AML-193 (cell line): ENCODE data around the gene ACTBL2.

Experiments
- DNase-seq, 2 experiments: peaks; one replicate each; lab custom pipeline; 2025; lab: John Stamatoyannopoulos, UW

ACTBL2 gene

DNA sequence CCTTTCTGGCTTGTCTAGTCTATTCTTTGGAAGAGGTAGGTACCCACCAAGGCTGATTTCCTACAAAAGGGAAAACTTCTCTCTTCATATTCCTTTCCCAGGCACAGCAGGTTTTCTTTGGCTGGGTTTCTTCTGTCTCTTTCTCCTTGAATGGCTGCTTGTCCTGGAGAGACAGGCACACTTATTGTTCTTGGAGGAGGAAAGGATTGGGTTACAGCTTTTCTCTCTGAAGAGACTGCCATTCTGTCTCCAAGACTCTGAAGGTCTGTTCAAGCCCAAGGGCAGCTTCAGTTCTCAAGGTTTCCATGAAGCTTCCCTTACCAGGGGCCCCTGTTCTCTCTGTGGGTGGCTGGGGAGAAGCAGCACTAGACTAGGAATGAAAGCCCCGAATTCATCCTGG lies 33.9 kb downstream of the ACTBL2 start:
- no peak for DNase-seq

DNA sequence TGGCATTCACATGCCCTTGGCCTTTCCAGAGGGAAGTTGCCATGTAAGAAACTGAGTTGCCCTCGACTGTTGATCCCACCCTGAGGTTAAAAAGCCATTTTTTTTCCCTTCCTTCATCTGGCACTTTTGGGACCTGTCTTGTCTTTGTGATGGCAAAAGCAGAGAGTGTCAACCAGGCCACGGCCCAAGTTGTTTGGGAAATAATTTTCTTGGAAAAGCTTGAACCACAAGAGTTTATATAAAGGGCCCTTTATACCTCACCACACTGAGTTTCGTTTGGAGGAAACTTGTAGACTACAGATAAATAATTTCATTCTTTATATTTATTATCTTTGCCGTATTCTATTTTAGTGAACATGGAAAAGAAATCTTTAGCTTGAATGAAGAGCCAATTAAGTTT lies 34.3 kb downstream of the ACTBL2 start:
- no peak for DNase-seq

DNA sequence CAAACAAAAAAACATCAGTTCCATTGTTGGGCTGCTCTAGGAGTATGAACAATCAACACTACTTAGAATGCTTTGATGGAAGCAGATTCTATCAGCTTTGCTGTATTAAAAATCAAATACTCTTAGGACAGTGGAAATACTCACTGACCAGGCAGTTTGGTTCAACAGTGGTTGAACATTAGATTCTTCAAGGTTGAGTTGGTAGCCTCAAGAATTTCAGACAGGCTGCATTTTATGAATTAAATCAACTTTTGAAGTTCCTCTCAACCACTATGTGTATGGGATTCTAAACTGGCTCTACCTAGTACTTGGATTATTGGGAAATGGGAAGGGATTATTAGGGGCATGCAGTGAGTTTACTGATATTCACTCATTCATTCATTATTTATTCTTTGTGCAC lies 35.0 kb downstream of the ACTBL2 start:
- no peak for DNase-seq

DNA sequence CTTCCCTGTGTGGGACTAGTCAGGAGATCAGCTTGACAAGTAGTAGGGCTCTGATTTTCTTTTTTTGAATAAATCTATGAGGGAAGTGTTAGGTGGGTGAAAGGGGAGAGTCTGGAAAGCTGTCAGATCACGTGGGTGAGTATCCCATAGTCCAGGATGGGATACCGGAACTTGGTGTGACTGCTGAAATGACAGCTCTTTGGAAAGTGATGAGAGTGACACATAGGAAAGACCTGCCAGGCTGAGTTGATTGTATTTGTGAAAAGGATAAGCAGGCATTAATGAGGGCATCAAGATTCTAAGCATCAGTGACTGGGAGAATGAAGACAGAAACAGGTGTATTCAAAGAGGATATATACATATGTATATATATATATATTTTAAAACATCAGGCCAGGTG lies 35.6 kb downstream of the ACTBL2 start:
- no peak for DNase-seq

DNA sequence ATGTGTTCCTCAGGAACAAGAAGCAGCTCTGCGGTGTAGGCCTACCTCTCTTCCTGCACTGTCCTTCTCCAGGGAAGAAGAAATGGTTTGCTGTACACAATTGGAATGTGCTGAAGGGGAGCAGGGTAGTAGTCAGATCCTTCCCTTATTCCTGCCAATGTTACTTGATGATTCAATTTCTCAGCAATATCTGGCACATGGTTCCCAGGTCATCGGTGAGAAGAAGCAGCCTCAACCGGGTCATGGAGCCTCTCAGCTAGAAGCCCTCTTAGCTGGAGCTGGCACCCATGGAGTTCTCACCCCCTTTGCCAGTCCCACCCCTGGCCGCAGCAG lies 36.9 kb downstream of the ACTBL2 start:
- DNase-seq: no peak

DNA sequence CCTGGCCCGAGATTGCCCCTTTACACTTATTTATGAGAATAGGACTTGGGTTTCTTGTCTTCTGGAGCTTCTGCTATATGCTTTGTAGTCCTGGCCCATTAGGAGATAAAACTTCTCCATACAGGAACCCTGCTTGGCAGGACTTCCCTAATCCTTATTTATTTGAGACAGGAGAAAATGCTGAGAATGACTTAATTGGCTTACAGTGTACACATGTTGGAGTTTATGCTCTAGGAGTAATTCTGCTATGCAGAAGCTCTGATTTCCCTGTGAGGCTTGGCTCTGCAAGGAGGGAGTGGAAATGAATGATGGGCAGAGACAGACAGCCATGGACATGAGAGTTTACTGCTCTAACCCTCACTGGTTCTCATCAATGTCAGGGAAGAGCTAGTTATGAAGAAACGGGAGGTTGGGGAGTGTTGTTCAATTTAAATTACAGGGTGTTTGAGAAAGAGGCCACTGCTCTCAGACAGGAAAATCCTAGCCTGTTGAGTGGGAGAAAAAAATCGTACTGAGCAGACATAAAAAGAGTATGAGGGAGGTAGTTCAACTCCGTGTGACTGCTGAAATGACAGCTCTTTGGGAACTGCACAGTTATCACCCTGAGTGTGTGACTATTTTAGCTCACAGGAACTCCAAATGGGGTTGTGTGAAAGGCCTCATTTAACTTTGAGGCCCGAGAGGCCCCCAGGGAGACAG lies 37.5 kb downstream of the ACTBL2 start:
- no peak for DNase-seq

DNA sequence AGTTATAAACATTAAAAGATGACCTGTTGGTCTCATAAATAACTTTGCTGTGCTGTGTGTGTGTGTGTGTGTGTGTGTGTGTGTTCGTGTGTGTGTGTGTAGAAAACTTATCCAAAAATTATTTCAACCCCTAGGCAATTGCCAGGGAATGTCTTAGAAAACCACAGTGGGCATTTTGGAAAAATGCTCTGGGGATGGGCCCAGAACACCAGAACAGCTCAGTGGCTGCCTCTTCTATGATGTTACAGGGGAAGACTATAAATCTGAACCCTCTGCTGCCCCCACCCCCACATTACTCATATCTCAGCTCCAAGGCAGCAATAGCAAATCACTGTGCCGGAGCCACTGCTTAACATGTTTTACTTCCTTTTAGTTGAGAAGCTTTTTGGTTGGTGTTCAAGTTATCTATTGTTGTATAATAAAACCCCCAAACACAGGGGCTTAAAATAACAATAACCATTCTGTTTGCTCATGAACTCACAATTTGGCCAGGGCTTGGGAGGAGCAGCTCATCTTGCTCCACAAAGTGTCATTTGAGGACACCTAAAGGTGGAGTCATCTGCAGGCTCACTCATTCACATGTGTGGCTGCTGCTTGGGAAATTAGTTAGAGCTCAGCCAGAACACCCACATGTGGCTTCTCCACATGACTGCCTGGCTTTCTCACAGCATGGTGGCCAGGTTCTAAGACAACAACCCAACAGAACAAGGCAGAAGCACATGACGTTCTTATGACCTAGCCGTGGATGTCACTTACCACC lies 40.4 kb downstream of the ACTBL2 start:
- DNase-seq: no peak

DNA sequence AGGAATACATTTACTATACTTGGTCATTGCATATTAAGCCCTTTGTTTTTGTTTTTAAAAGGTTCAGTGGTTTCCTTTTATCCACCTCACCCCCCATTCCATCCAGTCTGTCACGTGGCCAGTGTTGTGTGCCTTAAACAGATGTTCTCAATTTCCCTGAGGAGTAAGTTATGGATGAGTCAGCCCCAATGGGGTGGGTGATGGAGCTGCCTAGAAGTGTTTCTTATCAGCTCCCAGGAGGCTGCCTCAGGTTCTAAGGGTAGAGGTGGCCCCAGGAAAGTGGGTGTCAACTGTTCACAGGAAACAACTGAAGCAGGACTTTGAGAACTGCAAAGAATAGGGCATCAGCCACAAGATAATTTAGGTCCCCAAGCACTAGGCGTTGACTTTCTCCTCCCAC lies 41.1 kb downstream of the ACTBL2 start:
- no peak for DNase-seq

DNA sequence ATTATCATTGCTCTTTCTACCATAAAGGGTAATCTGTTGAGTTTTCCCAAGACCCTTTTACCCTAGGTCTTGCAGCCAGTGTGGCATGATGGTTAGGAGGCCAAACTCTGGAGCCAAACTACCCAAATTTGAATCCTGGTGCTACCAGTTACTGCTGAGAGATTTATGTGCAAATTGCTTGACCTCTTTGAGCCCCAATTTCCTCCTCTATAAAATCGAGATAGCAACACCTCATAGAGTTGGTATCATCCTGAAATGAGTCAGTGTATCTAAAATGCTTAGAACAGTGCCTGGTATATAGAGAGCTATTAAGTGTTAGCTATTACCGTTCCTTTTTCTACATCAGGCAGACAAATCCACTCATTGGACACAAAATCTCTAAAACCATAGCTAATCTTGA lies 43.0 kb downstream of the ACTBL2 start:
- no peak for DNase-seq

DNA sequence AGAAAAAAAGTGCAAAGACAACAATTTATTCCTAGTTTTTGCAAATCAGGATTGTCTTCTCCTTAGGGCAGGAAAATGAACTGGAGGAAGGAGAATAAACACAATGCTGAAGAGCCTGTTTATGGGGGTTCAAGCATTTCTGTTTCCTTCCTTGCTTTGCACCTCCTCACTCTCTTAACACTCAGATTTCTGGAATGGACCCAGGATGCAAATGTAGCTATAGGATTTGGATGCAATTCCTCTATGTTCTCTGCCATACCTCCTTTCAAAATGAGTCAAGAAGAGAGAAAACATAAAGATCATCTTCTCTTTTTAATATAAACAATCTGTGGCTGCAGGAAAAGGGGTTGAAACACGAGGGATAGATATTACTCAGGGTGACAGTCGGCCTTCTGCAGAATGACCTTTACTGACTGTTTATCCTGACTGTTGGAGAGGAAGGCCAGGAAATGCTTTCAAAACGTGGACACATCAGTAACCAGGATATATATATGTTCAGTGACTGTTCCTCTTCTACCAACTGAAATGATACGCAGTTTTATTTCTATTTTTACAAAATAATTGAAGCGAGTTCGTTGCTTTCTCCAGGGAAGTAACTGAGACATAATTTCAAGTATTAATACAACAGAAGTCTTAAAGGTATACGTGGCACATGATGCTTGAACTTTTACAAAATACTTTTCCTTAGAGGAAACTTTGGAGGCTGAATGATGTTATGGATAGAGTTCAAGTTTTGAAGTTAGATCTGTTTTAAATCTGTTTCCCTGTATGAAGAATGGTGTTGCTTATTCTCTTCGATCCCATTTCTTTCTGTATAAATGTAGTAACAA lies 44.4 kb downstream of the ACTBL2 start:
- DNase-seq: no peak

DNA sequence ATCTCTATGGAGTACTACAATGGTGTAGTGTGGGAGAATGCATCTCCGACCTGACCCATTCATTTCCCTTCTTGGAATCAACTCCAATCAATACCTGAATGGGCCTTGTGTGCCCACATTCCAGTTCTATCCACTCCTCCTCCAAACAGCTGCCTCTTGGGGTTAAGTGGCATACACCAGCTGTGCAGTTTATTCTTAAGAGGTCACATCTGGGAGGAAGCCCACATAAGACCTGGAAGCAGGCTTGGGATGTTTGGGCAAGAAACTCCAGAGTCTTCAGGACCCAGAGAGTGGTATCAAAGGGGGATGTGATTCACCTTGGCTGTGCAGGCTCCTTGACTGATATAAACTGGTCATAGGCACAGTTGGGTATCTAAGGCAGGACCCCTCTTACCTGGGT lies 46.0 kb downstream of the ACTBL2 start:
- DNase-seq: no peak

DNA sequence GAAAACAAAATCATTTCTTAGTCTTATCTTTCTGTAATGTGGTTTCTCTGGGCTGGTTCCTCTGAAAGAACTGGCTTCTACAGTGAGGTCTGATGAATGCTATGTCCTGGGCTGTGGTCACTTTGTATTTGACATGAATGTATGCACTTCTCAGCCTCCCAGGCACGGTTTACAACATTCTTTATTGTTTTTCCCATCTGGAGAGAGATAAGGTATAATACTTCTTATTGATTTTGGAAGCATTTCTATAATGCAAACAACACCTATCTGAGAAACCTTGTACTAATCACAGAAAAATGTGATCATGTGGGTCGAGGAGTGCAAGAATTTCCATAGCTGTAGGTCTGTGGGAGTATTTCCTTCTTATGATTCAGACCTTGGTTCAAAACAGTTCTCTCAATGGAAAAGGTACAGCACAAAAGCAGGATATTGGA lies 46.9 kb downstream of the ACTBL2 start:
- no peak for DNase-seq

DNA sequence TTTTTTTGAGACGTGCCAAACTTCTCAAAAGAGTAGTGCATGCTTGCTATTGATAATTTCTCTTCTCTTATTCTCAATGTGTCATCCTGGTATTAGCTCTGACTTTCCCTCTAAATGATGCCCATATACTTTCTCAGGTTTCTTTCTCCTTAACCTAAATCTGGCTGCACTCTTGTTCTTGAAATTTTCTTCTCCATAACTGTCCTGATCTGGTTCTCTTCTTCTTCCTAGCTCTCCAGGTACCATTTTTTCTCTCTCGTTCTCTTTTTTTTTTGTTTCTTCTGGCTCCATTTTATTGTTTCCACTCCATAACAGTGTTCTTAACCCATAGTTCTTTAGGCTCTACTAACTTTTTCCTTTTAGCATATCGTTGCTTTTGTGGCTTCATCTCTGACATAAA lies 47.9 kb downstream of the ACTBL2 start:
- no peak for DNase-seq

DNA sequence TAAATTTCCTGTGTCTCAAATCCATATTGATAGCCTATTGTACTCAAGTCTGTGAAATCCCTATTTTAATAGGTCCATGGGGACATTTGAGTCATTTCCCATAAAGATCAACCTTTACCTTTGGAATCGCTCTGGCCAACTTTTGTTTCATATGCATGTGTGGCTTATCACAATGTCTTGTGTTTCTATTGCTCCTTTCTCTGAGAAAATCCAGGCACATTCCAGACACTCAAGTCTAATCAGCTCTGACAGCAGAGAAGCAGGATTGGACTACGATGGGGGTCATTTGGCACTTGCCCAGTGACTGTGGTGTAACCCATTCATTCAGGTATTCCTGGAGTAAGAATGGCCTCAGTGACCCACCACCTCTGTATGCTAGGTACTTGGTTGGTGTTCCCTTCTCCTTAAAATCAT lies 48.4 kb downstream of the ACTBL2 start:
- no peak for DNase-seq

DNA sequence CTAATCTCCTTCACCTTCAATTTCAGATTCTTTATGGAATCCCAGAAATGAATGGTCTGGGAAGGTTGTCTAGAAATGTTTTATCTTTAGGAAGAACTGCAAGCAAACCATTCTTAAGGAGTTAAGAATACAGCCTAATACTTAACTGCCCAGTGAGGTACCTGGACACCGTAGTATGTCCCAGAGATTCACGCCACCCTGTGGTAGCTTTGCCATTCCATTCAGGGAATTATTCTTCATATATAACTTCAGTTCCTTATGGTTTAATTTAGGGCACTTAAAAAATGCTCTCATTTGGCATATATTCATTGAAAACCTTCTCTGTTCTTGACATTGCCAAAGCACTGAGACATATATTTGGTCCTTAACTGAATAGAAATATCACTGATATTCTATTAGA lies 49.7 kb downstream of the ACTBL2 start:
- DNase-seq: no peak

DNA sequence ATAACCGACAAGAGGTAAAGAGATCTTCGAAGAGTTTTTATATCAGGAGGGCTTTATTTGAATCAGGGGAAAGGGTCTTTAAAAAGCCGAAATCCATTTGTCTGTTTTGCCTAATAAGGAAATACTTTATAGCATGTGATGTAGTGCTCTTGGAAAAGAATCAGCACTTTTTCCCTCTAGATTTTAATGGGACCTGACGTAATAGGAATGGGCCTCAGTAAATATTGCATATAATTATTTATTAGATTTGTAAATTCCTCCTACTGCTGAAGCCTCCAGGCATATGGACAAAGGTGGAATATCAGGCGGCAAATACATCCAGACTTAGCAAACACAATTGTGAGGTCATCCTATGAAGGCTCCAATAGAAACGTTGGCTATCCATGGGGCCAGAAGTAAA lies 50.9 kb downstream of the ACTBL2 start:
- no peak for DNase-seq
